ENCODE data around the gene ANKRD22.

ANKRD22 gene

DNA sequence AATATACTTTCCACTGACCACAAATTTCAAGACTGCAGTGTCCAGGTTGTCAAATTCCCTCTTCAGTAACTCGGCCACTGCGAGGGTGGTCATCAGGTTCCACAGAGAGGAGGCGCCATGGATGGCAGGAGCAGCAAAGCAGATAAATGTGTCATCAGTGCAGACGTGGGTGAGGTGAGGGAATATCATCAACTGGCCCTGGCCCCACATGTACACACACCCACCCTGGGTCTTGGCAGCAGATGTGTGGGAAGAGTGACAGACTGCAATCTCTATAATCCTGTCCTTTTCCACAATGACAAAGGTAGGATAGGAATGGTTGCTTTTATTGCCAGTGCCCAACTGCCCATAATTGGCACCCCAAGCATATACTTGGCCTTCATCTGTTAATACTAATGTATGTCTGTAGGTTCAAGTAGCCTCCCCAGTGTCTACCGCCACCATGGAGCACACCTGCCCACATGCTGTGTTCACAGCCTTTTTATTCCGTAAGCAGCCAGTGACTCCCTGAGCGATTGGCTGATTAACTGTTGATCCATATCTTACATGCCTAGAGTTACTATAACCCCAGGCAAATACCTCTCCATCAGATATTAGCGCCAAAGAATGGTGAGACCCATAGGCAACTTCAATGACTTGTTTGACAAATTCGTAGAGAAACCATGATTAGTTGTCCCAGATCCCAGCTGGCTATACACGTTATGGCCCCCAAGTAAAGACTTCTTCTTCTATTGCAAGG is 65.4 kb downstream of the ANKRD22 start:
- TF ChIP-seq GATA1 (IDR thresholded peaks at IDR 0.05; ENCODE audit: low read depth, low read length) (no peak), POLR2A (IDR thresholded peaks at IDR 0.05; ENCODE audit: low read length) (no peak)
- DNase-seq: no peak

DNA sequence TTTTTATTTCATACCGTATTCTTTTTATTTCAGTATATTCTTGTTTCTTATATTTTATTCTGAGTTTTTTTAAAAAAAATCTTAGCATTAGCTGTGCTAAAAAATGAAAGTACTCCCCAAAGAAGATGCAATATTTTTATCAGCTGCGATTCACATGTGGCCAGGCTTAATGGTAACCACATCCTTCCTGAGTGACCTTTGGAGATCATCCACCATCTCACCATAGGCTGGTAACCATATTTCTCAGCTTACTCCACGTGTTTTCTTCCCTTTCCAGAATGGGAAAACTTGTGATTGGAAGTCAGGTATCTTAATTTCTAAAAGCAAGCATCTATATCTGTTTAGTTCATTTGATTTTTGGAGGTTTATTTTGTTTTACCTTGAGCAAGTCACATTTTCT is 67.9 kb downstream of the ANKRD22 start:
- TF ChIP-seq POLR2A (IDR thresholded peaks at IDR 0.05; ENCODE audit: low read length): no peak
- TF ChIP-seq GATA1 (IDR thresholded peaks at IDR 0.05; ENCODE audit: low read depth, low read length): no peak
- DNase-seq: no peak

DNA sequence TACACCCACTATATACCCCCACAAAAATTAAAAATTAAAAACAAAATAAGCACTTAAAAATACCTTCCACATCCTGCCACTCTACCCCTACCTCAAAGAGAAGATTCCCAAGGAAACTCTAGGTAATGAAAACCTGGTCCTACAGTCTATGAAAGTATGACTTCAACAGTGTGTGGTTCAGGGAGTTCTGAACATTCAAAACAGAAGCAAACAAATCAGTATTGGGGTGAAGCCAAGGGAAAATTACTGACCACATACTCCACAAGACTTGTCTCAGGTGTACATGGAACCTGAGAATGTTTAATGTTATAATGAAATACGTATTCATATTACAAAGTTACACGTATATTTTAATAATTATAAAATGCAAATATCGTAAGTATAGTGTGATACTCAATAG is 69.4 kb downstream of the ANKRD22 start:
- TF ChIP-seq GATA1 (IDR thresholded peaks at IDR 0.05; ENCODE audit: low read depth, low read length) (no peak), POLR2A (IDR thresholded peaks at IDR 0.05; ENCODE audit: low read length) (no peak)
- no peak for DNase-seq

DNA sequence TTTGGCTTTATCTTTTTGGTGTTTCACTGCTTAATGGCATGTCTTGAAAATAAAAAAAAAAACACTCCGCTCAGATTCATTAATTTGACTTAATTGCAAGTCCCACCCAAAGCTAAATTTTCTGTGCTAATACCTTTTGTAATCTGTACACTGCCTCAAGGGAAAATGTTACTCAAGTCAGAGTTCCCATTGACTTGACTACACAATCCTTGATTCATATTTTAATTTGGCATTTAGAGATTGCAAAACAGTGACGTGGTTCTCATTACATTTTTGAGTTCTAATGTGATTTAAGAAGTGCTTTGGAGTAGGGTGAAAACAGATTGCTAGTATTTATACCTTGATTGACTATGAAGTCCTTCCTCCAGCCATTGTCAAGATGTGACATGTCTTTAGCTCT is 70.4 kb downstream of the ANKRD22 start:
- no peak for DNase-seq
- no peak for TF ChIP-seq GATA1 (IDR thresholded peaks at IDR 0.05; ENCODE audit: low read depth, low read length)

Measured in erythroblast (primary cell).